ENCODE data around the gene TACC2.

Gene TACC2

GRCh38 chr10:122249991-122250750, 261.2 kb downstream of the TACC2 start:
- TF ChIP-seq TAF1 (IDR thresholded peaks at IDR 0.05; ENCODE audit: borderline replicate concordance, insufficient read depth, low read length) (no peak), SIN3A (IDR thresholded peaks at IDR 0.05; ENCODE audit: borderline replicate concordance, insufficient read depth, low read length) (no peak), FOXP2 (optimal IDR thresholded peaks at IDR 0.05; ENCODE audit: borderline replicate concordance, extremely low read depth, extremely low read length, insufficient read depth) (no peak), POLR2AphosphoS5 (IDR thresholded peaks at IDR 0.05; ENCODE audit: low read depth, low read length) (no peak)
- TF ChIP-seq, protein P1, sequence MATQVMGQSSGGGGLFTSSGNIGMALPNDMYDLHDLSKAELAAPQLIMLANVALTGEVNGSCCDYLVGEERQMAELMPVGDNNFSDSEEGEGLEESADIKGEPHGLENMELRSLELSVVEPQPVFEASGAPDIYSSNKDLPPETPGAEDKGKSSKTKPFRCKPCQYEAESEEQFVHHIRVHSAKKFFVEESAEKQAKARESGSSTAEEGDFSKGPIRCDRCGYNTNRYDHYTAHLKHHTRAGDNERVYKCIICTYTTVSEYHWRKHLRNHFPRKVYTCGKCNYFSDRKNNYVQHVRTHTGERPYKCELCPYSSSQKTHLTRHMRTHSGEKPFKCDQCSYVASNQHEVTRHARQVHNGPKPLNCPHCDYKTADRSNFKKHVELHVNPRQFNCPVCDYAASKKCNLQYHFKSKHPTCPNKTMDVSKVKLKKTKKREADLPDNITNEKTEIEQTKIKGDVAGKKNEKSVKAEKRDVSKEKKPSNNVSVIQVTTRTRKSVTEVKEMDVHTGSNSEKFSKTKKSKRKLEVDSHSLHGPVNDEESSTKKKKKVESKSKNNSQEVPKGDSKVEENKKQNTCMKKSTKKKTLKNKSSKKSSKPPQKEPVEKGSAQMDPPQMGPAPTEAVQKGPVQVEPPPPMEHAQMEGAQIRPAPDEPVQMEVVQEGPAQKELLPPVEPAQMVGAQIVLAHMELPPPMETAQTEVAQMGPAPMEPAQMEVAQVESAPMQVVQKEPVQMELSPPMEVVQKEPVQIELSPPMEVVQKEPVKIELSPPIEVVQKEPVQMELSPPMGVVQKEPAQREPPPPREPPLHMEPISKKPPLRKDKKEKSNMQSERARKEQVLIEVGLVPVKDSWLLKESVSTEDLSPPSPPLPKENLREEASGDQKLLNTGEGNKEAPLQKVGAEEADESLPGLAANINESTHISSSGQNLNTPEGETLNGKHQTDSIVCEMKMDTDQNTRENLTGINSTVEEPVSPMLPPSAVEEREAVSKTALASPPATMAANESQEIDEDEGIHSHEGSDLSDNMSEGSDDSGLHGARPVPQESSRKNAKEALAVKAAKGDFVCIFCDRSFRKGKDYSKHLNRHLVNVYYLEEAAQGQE (IDR thresholded peaks at IDR 0.05; ENCODE audit: insufficient read depth in 1 of 2, low read depth in 2 of 2, low read length in 2 of 2) = no peak

DNA sequence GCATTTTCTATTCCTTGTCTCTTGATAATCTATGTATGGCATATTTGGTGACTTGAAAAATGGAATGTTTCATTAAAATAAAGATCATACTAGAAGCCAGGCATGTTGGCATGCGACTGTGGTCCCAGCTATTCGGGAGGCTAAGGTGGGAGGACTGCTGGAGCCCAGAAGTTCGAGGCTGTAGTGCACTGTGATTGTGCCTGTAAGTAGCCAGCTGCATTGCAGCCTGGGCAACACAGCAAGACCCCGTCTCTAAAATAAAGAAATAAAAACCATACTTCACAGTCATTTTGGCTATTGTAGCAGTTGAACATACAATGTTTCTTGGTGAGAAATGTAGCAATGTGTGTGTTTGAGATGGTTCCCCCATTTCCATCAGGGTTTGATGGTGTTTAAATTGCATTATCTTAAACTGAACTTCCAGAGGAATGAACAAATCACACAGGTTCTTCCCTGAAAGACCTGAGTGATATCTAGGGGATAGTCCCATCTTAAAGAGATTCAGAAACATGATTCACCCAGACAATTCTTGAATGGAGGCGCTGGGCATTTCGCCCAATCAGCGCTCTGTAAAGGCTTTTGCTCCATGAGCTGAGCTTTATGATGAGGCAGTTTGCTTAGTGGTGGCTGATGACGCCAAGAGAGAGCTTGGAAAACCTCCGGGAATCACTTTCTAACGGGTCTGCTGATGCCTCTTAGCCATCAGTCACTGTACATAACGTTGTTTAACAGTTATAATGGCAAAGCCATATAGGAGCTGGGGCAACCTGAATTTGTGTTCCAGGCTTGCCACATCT, 262.7 kb downstream of the TACC2 start:
- TF ChIP-seq, protein P1 (IDR thresholded peaks at IDR 0.05; ENCODE audit: insufficient read depth in 1 of 2, low read depth in 2 of 2, low read length in 2 of 2) = no peak
- TF ChIP-seq FOXP2 (optimal IDR thresholded peaks at IDR 0.05; ENCODE audit: borderline replicate concordance, extremely low read depth, extremely low read length, insufficient read depth) = no peak
- no peak for TF ChIP-seq SIN3A (IDR thresholded peaks at IDR 0.05; ENCODE audit: borderline replicate concordance, insufficient read depth, low read length)
- TF ChIP-seq POLR2AphosphoS5 (IDR thresholded peaks at IDR 0.05; ENCODE audit: low read depth, low read length) = no peak
- TF ChIP-seq TAF1 (IDR thresholded peaks at IDR 0.05; ENCODE audit: borderline replicate concordance, insufficient read depth, low read length) = no peak

DNA sequence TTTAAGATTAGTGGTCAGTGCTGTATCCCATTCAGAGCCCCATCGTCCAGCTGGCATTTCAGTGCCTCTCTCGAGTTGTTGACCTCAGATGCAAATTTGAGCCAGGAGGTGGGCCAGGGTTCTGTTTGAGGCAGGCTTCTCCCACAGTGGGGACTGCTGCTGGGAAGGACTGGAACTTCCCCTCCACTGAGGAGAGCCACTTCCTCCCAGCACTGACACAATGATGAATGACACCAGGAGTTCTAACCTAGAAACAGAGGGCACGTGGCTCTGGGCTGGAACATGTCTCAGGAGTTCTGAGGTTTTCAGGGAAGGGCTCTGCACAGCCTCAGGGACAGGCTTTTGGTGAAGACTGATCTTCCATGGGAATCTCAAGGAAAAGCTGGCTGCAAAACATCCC, 263.8 kb downstream of the TACC2 start:
- TF ChIP-seq FOXP2 (optimal IDR thresholded peaks at IDR 0.05; ENCODE audit: borderline replicate concordance, extremely low read depth, extremely low read length, insufficient read depth) (no peak), SIN3A (IDR thresholded peaks at IDR 0.05; ENCODE audit: borderline replicate concordance, insufficient read depth, low read length) (no peak), TAF1 (IDR thresholded peaks at IDR 0.05; ENCODE audit: borderline replicate concordance, insufficient read depth, low read length) (no peak), POLR2AphosphoS5 (IDR thresholded peaks at IDR 0.05; ENCODE audit: low read depth, low read length) (no peak)
- TF ChIP-seq, protein P1 (IDR thresholded peaks at IDR 0.05; ENCODE audit: insufficient read depth in 1 of 2, low read depth in 2 of 2, low read length in 2 of 2) = no peak

GRCh38 chr10:122253605-122254004, 264.6 kb downstream of the TACC2 start:
- TF ChIP-seq TAF1 (IDR thresholded peaks at IDR 0.05; ENCODE audit: borderline replicate concordance, insufficient read depth, low read length) = no peak
- no peak for TF ChIP-seq FOXP2 (optimal IDR thresholded peaks at IDR 0.05; ENCODE audit: borderline replicate concordance, extremely low read depth, extremely low read length, insufficient read depth)
- TF ChIP-seq, protein P1 (IDR thresholded peaks at IDR 0.05; ENCODE audit: insufficient read depth in 1 of 2, low read depth in 2 of 2, low read length in 2 of 2) = no peak
- no peak for TF ChIP-seq POLR2AphosphoS5 (IDR thresholded peaks at IDR 0.05; ENCODE audit: low read depth, low read length)
- no peak for TF ChIP-seq SIN3A (IDR thresholded peaks at IDR 0.05; ENCODE audit: borderline replicate concordance, insufficient read depth, low read length)

All from PFSK-1 (cell line).